DMS79 (cell line): ENCODE measurements around the gene C16orf54.
"Not testable (repeated sequence)": the region's sequence is repeated elsewhere in the genome, so short reads cannot be mapped to it uniquely, and the experiment has no call there.

Experiments used
- DNase-seq: peaks from one replicate; lab custom pipeline; 2025; lab: John Stamatoyannopoulos, UW

Gene C16orf54, protein sequence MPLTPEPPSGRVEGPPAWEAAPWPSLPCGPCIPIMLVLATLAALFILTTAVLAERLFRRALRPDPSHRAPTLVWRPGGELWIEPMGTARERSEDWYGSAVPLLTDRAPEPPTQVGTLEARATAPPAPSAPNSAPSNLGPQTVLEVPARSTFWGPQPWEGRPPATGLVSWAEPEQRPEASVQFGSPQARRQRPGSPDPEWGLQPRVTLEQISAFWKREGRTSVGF

DNA sequence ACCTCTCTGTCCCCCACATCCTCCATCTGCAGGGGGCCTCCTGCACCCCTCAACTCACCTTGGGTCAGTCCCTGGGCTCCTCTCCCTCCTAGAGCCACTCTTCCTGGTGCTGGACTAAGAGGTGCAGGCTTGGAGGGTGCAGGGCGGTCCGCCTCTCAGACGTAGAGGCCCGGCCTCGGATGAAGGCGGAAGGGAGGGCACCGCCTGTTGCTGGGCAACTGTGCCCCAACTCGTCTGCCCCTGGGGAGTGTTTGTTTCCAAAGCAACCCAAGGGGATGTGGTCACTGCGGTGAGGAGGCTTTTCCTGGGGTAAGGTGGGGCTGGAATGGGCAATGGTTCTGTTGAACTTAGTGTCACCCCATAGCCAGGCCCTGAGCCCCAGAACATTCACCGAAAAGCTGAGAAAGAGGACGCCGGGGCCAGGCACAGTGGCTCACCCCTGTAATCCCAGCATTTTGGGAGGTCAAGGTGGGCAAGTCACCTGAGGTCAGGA is at the start of gene C16orf54:
Gene C16orf54 (minus strand): TSS at position 138 of the 493 bp plus-strand sequence. CDS start 1,039 bp downstream, outside the sequence.
- DNase-seq = no peak

DNA sequence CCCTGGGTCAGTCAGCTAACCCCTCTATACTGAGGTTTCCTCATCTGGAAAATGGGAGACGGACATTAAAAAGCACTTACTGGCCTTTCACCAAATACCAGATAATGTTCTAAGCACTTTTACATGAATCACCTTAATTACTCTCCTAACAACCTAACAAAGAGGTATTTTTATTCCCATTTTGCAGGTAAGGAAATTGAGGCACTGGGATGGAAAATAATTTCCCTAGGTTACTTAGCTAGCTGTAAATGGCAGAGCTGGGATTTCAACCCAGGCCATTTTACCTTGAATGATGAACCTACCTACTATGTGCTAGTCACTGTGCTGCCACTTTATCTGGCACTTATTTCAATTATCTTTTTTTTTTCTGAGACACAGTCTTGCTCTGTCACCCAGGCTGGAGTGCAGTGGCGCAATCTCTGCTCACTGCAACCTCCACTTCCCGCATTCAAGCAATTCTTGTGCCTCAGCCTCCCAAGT is 48.5 kb upstream of the C16orf54 start:
- no peak for DNase-seq

DNA sequence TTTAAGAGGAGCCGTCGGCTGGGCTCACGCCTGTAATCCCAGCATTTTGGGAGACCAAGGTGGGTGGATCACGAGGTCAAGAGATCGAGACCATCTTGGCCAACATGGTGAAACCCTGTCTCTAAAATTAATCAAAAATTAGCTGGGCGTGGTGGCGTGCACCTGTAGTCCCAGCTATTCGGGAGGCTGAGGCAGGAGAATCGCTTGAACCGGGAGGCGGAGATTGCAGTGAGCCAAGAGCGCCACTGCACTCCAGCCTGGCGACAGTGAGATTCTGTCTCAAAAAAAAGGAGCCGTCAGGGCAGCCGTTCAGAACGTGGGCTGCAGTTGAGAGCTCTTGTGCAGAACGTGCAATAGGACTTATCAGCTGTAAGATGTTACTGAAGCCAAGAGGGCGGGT is 47.4 kb upstream of the C16orf54 start:
- not testable (repeated sequence) for DNase-seq

DNA sequence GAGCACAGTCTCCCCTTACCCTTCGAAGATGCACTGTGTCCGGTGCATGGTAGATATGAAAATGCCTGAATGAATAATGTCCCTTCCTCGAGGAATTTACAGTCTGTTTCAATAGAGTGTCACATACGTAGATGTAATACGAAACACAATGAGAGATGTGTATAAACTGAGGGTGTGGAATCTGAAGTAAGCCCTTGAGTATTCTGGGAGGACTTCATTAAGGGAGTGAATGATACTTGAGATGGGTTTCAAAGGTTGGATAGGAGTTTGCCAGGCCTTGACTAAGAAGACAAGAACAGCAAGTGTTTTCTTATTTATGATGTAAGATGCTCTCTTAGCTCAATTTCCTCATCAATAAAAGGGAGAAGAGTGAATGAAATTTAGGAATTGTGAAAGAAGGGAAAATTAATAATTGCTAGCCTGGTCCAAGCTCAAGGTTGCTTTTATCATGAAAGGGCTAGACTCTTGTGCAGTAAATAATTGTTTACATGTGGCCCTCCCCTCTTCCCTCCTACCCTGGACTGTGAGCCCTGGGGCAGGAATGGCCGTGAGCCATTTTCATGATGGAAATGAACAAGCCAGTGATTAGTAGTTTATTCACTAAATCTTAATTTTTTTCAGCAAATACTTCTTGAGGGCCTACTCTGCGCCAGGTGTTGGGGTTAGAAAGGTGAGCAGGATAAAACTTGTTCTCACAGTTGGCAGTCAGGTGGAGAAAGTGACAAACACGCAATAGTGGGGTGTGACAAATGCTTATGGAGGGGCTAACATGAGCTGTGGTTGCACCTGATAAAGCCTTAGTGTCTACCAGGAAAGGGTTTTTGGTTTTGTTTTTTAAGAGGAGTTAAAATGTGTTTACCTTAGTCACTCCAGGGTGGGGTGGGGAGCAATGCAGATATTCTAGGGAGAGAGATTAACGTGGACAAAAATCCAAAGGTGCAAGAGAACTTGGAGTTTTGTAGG is 46.3 kb upstream of the C16orf54 start:
- no peak for DNase-seq

DNA sequence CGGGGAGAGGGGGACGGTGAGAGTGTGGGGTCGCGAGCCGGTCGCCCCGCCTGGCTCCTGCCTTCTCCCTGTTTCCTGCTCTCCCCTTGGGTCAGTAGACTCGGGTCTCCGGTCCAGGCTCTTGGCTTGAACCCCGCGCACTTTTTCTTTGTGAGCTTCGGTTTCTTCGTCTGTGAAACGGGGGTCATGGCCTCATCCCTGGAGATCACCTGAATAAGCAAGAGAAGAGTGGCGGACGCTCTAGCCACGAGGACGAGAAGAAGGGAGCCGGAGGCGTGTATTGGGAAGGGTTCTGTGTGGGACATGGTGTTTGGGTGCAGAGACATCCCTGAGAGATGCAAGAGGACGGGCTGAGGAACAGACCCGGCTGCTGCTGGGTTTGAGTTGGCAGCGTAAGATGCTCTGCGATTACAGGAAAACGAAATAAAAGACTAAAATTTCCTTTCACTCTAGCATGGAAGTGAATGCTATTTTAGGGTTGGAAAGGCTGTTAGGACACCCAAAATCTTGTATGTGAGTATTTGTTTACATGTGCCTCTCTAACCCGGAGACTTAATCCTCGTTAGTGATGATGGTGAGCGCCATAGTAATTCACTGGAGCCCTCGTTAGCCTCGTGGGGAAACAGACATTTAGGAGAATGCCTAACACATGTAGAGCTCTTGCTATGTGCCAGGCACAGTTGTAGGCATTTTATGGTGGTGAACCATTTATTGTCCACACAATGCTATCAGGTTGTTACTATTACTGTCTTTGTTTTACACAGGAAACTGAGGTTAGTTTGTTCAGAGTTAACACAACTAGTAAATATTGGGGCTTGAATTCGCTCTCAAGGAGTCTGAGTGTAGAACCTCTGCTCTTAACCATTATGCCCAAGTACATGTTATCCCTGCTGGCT is 45.4 kb upstream of the C16orf54 start:
- no peak for DNase-seq

GRCh38 chr16:29790183-29790948 is 44.6 kb upstream of the C16orf54 start, which contains the start of gene KIF22:
Gene KIF22 (plus strand): TSS chr16:29790751. CDS start chr16:29790760, 9 bp downstream.
- DNase-seq = peak; percentile 96

- DNase-seq = no peak
Observed at GRCh38 chr16:29789775-29790182, 44.0 kb upstream of the C16orf54 start.

DNA sequence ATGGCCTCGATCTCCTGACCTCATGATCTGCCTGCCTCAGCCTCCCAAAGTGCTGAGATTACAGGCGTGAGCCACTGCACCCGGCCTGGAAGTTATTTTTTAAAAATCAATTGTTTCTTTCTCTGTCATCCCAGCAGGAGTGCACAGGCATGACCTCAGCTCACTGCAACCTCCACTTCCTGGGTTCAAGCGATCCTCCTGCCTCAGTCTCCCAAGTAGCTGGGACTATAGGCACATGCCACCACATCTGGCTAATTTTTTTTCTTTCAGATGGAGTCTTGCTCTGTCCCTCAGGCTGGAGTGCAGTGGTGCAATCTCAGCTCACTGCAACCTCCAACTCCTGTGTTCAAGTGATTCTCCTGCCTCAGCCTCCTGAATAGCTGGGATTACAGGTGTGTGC is 41.4 kb upstream of the C16orf54 start:
- not testable (repeated sequence) for DNase-seq

- no peak for DNase-seq
Observed at GRCh38 chr16:29784901-29785500, 39.2 kb upstream of the C16orf54 start.

DNA sequence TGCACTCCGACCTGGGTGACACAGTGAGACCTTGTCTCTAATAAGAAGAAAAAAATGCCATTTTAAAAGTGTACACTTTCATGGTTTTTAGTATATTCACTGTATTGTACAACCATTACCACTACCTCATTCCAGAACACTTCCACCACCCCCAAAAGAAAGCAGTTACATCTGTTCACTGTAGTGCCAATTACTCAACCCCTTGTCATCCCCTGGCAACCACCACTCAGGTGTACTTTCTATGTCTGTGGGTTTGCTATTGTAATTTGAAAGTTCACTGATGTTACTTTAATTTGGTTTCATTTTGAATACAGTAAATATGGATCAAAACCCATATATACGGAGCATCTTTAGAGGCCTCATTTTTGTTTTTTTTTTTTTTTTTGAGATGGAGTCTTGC is 38.4 kb upstream of the C16orf54 start:
- DNase-seq = no peak

- not testable (repeated sequence) for DNase-seq
Observed at GRCh38 chr16:29783094-29783953, 37.5 kb upstream of the C16orf54 start.

DNA sequence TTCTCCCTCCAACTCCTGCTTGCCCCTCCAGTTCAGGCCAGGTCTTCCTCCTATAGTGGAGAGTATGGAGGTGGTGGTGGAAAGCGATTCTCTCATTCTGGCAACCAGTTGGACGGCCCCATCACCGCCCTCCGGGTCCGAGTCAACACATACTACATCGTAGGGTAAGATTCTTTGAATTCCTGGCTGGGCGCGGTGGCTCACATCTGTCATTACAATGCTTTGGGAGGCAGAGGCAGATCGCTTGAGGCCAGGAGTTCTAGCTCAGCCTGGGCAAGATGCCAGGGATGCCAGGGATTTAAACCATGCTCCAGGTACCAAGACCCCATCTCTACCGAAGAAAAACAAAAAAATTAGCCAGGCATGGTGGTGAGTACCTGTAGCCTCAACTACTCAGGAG is 33.7 kb upstream of the C16orf54 start:
- no peak for DNase-seq

- DNase-seq = no peak
Observed at GRCh38 chr16:29777576-29778350, 32.0 kb upstream of the C16orf54 start, which contains the start of gene ZG16. Gene ZG16 (plus strand): TSS chr16:29778256. CDS start chr16:29779267, 1,011 bp downstream.

GRCh38 chr16:29775742-29776408 is 30.1 kb upstream of the C16orf54 start:
- no peak for DNase-seq

DNA sequence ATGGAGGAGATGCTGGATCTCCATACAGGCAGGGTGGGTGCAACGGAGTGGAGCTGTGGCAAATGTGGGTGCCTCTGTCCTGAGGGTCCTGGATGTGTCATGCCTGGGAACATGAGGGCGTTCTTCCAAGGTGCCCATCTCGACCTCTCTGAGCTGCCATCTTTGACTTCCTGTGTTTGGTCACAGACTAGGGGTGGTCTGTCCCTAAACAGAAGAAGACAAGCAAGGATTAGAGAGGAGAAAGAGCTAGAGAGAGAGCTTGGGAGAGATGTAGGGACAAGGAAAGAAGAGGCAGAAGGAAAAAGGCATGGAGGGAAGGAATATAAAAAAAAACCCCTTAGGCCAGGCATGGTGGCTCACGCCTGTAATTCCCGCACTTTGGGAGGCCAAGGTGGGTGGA is 28.9 kb upstream of the C16orf54 start:
- DNase-seq = no peak

DNA sequence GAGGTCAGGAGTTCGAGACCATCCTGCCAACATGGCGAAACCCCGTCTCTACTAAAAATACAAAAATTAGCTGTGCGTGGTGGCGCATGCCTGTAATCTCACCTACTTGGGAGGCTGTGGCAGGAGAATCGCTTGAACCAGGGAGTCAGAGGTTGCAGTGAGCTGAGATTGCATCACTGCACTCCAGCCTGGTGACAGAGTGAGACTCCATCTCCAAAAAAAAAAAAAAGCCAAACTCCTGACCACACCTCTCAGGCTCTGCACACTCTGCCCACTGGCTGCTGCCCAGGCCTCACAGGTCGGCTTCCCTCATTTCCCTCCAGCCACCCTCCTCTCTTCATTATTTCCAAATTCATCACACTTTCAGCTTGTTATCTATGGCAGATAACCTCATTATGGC is 26.5 kb upstream of the C16orf54 start:
- DNase-seq = not testable (repeated sequence)

- no peak for DNase-seq
Observed at GRCh38 chr16:29770250-29770929, 24.6 kb upstream of the C16orf54 start.
